OCI-M2 (cell line): ENCODE measurements around the gene KCNH5.

ENCODE experiments used
- DNase-seq: peaks from one replicate; lab custom pipeline; 2025; ENCODE audit not compliant: unreplicated experiment; lab: John Stamatoyannopoulos, UW

KCNH5 gene, protein sequence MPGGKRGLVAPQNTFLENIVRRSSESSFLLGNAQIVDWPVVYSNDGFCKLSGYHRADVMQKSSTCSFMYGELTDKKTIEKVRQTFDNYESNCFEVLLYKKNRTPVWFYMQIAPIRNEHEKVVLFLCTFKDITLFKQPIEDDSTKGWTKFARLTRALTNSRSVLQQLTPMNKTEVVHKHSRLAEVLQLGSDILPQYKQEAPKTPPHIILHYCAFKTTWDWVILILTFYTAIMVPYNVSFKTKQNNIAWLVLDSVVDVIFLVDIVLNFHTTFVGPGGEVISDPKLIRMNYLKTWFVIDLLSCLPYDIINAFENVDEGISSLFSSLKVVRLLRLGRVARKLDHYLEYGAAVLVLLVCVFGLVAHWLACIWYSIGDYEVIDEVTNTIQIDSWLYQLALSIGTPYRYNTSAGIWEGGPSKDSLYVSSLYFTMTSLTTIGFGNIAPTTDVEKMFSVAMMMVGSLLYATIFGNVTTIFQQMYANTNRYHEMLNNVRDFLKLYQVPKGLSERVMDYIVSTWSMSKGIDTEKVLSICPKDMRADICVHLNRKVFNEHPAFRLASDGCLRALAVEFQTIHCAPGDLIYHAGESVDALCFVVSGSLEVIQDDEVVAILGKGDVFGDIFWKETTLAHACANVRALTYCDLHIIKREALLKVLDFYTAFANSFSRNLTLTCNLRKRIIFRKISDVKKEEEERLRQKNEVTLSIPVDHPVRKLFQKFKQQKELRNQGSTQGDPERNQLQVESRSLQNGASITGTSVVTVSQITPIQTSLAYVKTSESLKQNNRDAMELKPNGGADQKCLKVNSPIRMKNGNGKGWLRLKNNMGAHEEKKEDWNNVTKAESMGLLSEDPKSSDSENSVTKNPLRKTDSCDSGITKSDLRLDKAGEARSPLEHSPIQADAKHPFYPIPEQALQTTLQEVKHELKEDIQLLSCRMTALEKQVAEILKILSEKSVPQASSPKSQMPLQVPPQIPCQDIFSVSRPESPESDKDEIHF

DNA sequence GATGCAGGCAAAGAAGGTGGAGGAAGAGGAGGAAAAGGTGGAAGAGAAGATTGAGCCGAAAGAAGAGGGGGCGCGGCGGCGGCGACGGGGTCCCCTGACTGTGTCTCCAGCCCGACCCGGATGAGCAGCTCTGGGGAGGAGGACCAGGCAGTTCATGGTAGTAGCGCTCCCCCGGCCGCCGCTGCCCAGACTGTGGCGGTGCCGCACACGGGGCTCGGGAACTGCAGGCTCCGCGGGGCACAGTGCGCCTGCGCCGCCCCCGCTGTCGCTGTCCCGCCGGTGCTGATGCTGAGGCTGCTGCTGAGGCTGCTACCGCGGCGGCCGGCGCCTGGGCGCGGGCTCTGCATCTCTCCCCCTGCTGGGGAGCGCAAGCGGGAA lies at the start of gene KCNH5:
KCNH5 (minus strand) TSS at position 225 of the 378 bp plus-strand sequence. CDS start 272 bp downstream, outside the sequence.
- no peak for DNase-seq

- no peak for DNase-seq
Measured at GRCh38 chr14:63091394-63091996, 46.2 kb upstream of the KCNH5 start.

DNA sequence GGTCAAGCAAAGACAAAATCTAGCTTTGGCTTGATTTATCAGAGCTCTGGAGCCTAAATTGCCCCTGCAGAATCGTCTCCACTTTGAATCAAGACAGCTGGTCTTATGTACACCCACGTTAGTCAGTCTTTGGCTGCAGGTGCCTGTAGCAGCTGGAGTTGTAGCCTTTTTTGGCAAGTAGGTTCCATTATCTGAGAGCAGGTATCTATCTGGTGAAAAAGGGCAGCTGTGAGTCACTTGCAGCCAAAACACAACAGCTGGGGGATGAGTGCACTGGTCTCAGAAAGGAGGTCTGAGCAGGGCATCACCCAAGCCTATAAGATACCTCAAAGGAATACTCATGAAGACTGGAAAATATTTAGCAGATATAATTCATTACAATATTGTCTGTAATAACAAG lies 43.6 kb upstream of the KCNH5 start:
- DNase-seq: no peak

- DNase-seq: no peak
Measured at GRCh38 chr14:63078569-63078968, 33.3 kb upstream of the KCNH5 start.

- no peak for DNase-seq
Measured at GRCh38 chr14:63076488-63076887, 31.2 kb upstream of the KCNH5 start.

GRCh38 chr14:63055631-63056030 lies 10.4 kb upstream of the KCNH5 start:
- no peak for DNase-seq

DNA sequence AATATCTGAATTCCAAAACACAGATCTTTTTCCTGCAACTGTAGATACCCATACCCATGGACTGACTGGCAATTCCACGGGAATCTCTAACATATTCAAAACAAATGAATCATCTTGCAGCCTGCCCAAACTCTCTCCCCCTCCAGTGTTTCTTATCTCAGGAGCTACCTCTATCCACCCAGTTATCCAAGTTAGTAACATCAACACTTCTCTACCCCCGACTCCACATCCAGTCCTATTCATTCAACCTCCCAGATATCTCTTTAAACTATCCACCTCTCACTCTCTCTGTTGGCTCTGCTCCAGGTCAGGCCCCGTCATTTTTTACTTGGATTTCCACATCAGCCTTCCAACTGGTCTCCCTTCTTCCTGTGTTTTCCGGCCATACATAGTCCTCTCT lies 6.7 kb upstream of the KCNH5 start:
- no peak for DNase-seq

DNA sequence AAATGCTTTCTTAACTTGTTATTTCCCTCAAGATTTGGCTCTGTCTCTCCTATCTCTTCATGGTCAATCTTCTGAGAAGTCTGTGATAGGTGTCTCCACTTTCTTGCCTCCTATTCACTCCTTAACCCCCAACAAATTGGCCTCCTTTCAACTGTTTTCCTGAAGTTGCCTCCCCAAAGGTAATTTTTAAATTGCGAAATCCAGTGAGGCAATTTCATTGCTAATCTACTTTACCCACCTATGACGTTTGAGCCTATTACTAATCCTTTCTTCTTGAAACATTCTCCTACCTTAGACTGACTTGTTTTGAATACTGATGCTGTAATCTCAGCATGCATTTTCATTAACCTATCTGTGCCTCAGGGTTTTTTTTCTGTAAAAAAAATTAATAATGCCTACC lies 6.0 kb upstream of the KCNH5 start:
- DNase-seq: no peak

DNA sequence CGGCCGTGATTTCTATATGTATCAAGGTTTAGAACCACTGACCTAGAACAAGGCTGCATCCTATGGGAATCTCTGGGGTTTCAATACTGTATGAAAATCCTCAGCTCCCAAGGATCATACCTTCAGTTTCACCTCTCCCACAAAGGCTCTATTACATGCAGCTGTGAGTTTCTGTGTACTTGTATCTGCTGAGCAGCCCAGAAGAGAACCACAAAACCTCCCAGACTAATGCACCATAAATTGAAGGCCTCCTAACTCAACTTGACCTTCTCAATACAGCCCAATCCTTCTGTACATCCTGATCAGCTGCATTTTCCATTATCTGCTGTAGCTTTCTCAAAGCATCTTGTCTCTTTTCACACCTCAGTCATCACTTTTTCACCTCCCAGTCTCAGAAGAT lies 5.4 kb upstream of the KCNH5 start:
- no peak for DNase-seq

DNA sequence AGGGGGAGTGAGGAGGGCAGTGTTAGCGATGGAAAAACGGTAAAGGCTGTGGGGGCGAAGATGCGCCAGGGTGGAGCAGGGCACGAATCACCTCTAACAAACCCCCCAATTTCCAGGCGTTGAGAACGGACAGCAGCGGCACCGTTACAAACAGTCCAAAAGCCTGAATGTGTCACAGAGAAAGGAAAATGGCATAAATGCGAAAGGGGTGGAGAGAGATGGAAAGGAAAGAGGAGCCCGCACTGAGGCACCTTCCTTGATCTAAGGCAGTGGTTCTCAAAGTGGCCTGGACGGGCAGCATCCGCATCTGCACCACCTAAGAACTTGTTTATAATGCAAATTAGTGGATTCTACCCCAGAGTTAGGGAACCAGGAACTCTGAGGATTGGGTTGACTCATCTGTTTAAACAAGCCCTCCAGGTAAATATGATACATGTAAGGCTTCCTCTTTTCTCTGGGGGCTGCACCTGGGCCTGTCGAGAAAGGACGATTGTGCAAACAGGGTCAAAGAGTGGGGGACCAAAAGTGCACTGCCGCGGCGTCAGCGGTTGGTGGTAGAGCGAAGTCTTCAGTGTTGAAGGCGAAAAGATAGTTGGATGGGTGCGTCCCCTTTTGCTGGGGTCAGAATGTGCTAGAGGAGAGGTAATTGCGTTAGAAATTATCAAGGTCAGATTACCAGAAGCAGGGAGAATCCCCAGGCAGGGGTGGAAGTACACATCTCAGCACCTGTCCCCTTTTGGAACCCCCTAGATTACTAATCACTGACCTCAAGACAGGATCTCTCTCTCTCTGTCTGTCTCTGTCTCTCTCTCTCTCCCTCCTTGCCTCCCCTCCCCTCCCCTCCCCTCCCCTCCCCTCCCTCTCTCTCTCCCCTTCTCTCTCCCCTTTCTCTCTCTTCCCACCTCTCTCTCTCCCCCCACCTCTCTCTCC lies 1.3 kb upstream of the KCNH5 start:
- no peak for DNase-seq

DNA sequence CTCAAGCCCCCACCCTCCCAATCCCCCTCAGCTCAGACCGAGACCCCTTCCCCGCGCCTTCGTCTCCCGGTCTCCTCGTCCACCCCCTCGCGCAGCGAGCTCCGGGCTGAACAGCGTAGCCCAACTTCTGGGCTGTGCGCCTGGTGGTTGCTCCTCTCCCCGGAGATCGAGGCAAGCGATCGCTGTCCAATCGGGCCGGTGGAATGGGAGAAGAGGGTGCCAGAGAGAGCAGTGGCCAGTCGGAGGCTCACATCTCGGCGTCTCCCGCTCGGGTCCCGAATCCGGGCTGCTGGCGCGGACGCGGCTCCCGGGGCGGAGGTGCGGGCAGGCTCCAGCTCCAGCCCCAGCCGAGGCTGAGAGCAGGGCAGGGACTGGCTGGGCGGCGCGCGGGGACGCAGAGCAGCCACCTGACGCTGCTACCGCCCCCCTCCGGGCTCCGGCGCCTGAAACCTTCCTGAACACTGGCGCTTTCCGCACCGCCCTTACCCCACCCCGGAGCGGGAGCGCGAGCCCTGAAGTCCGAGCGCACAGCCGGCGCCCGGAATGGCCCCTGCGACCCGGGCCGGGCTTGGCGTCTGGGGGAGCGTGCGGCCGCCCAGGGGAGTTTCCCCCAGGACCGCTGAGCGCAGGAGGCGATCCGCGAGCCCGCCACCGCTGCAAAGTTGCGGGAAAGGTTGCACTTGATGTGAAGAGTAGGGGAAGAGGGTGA lies 508 bp upstream of the KCNH5 start:
- DNase-seq: no peak

DNA sequence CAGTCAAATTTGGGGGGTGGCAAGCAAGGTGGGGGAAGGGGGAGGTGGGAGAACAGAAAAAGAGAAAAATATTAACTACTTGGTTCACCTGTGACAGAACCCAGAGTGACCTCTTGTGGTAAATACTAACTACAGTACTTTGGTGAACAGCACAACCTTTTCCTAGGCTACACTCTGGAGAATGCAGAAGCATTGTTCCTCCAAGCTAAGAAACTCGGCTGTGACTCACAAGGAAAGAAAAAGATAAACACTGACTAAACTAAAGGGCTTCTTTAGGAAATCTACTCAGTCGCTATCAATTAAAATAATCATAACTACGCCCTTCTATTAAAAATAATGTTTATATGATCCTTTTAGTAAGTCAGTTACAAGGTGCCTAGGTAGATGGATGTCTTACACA lies 5.4 kb downstream of the KCNH5 start:
- no peak for DNase-seq

GRCh38 chr14:63032641-63033040 lies 12.6 kb downstream of the KCNH5 start:
- DNase-seq: no peak

DNA sequence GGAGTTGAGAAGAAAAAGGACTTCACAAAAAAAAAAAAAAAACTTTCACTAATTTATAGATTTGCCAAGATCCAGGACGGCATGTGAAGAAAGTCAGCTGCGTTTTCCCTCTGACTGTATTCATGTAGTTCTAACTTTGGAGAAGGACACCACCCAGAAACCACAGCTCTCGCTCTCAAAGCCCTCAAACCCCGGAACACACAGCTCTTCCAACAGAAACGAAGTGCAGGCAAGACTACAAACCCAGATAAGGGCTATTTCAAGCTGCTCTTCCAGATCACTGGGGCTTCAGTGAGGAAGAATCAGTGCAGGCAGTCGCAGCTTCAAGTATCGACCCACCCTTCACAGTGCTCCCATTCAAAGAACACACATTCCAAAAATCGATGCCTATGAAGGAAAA lies 13.2 kb downstream of the KCNH5 start:
- no peak for DNase-seq

GRCh38 chr14:63030113-63030512 lies 15.1 kb downstream of the KCNH5 start:
- no peak for DNase-seq

GRCh38 chr14:63027719-63028118 lies 17.5 kb downstream of the KCNH5 start:
- no peak for DNase-seq

GRCh38 chr14:63026491-63026890 lies 18.8 kb downstream of the KCNH5 start:
- no peak for DNase-seq

GRCh38 chr14:63014621-63015020 lies 30.6 kb downstream of the KCNH5 start:
- DNase-seq: no peak

DNA sequence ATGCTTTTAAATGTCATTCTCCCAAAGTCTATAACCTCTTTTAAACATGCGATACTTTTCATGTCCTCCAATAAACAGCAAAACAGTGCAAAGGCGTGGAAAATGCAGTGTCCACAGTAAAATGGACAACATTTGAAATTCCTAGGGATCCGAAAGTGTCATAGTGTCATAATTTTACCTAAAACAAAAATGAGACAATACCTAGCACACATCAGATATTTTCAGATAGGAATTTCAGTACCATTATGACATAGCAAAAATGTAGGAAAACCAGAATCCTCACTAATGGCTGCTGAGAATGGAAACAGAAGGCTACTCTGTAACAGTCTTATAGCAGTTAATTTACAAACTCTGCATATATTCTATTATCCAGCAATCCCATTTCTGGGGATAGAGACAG lies 33.1 kb downstream of the KCNH5 start:
- DNase-seq: no peak

DNA sequence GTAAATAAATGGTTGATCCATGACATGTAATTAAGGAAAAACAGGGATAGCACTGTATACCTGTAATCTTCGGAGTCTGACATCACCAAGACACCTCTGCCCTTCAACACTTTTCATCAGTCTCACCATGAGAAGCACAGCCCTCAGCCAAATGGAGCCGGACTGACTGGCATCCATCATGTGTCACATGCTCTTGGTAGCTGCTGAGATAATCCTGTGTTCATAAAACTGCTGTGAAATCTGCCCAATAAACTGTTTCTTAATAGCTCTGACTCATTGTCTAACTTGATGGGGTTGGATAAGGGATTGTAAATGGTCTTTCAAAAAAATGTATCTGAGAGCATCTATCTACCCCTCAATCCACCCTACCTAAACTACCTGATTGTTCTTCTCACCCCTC lies 33.6 kb downstream of the KCNH5 start:
- no peak for DNase-seq
